Measurements from ENCODE around the gene NTSR1.

DNA sequence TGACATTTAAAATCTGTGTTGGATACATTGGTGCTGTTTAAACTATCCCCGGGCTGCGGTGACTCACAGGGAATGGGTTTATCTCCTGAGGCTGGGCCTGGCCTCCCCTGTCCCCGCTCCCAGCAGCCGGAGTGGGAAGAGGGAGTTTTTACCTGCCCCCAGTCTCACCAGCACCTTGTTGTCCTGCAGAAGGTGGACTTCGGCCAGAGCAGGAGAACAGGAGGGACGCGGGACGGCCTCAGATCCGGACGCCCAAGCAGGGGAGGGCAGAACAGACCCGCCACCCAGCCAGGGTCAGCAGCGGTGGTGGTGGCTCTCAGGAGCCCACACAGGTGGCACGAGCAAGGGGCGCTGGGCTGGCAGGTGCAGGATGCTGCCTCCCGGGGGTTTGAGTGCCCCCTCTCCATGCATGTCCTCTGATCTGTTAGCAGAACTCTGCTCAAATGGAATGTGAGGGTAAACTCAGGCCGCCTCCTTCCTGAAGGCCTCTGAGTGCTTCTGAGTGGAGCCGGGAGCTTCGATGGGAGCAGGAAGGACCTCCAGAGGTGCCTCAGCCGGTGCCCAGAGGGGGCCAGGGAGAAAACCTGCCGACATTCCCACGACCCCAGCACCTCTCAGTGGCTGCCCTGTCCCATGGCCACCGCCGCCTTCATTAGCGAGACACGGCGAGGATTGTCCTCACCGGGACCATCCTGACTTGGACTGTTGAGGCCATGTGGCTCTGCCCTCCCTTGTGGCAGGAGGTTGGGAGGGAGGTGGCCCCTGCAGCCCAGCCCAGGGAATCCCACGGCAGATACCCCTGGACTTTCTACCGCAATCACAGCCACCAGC lies 44.2 kb downstream of the NTSR1 start:
- TF ChIP-seq POLR2A (IDR thresholded peaks at IDR 0.05; ENCODE audit: control extremely low read depth in 1 of 2, low read depth in 2 of 2, low read length in 2 of 2) (no peak), HDAC2 (IDR thresholded peaks at IDR 0.05; ENCODE audit: borderline replicate concordance in 1 of 2, low read depth in 2 of 2, low read length in 2 of 2) (no peak), POLR2AphosphoS5 (IDR thresholded peaks at IDR 0.05; ENCODE audit: low read depth, low read length) (no peak), YY1 (IDR thresholded peaks at IDR 0.05; ENCODE audit: low read depth, low read length) (no peak), TEAD4 (IDR thresholded peaks at IDR 0.05; ENCODE audit: low read depth, low read length) (no peak), BRCA1 (IDR thresholded peaks at IDR 0.05; ENCODE audit: low read depth, low read length) (no peak), RFX5 (IDR thresholded peaks at IDR 0.05; ENCODE audit: borderline replicate concordance, low read depth, low read length) (no peak), CREB1 (IDR thresholded peaks at IDR 0.05) (no peak), TAF1 (IDR thresholded peaks at IDR 0.05; ENCODE audit: low read depth, low read length) (no peak), TBP (IDR thresholded peaks at IDR 0.05; ENCODE audit: low read depth, low read length) (no peak)
- TF ChIP-seq, protein P1, sequence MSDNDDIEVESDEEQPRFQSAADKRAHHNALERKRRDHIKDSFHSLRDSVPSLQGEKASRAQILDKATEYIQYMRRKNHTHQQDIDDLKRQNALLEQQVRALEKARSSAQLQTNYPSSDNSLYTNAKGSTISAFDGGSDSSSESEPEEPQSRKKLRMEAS (IDR thresholded peaks at IDR 0.05) = no peak
- TF ChIP-seq, protein P2, sequence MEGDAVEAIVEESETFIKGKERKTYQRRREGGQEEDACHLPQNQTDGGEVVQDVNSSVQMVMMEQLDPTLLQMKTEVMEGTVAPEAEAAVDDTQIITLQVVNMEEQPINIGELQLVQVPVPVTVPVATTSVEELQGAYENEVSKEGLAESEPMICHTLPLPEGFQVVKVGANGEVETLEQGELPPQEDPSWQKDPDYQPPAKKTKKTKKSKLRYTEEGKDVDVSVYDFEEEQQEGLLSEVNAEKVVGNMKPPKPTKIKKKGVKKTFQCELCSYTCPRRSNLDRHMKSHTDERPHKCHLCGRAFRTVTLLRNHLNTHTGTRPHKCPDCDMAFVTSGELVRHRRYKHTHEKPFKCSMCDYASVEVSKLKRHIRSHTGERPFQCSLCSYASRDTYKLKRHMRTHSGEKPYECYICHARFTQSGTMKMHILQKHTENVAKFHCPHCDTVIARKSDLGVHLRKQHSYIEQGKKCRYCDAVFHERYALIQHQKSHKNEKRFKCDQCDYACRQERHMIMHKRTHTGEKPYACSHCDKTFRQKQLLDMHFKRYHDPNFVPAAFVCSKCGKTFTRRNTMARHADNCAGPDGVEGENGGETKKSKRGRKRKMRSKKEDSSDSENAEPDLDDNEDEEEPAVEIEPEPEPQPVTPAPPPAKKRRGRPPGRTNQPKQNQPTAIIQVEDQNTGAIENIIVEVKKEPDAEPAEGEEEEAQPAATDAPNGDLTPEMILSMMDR (IDR thresholded peaks at IDR 0.05; ENCODE audit: control extremely low read depth in 1 of 3, insufficient read depth in 1 of 3, low read depth in 1 of 3, low read length in 3 of 3) = no peak
